Naive thymus-derived CD4-positive, alpha-beta T cell (primary cell): ENCODE results near the gene EIF4A3. TPM values are rescaled to one million over a fixed set of nuclear protein-coding genes. Genes with fewer than 3 reads are reported as not detected.

Experiments used
- microRNA-seq: library from miRNA; unstranded; fragments of <30 nt; microRNA quantifications from one replicate; pipeline ENCODE4 v1.2.0, GENCODE V29; 2022; ENCODE audit warnings: borderline microRNAs expressed
- polyA plus RNA-seq, 2 donors: library from polyadenylated mRNA; unstranded; fragments of 300-500 nt; fragmentation: Illumina TruSeq; gene quantifications; one replicate each; pipeline ENCODE4 v1.2.3, GENCODE V29; 2021
- total RNA-seq, 6 experiments: library from RNA in 5 of 6; stranded (reverse) in 5 of 6; gene quantifications; 1 replicate in 5 of 6; 2 replicates in 1 of 6; pipeline ENCODE4 v1.2.3 and lab custom pipeline; 2021 to 2026

EIF4A3 gene
- total and polyA plus RNA-seq, 7 experiments from 2014 or later, result 48.6 to 128 (median 75.9) TPM

Small RNA genes within 50 kb of the gene (microRNA-seq; reads per million reads assigned to microRNA genes)
- not detected for gene MIR1268B

Other genes starting within 250 kb of the EIF4A3 start
- 1 to 10 TPM in 4 of 5 experiments, under 1 TPM in 1; 0.95 to 2.5 (median 1.6) TPM for gene TBC1D16, start 111.3 kb downstream of the EIF4A3 start, total RNA-seq
- gene TBC1D16, start 111.3 kb downstream of the EIF4A3 start, polyA plus RNA-seq, result under 1 TPM; 0.44 to 0.85 TPM
- gene CCDC40, start 110.5 kb downstream of the EIF4A3 start, total RNA-seq, result 1 to 10 TPM in 2 of 5 experiments, under 1 TPM in 3; 0.43 to 3.0 (median 0.79) TPM
- not detected for gene CCDC40, start 110.5 kb downstream of the EIF4A3 start, polyA plus RNA-seq
- gene GAA, start 45.5 kb downstream of the EIF4A3 start, total RNA-seq, result 10 to 100 TPM; 18.5 to 67.8 (median 54.6) TPM
- gene GAA, start 45.5 kb downstream of the EIF4A3 start, polyA plus RNA-seq, result 10 to 100 TPM; 12.0 to 15.2 TPM
- gene CARD14, start 22.9 kb upstream of the EIF4A3 start, total RNA-seq, result under 1 TPM in 3 of 5 experiments, not detected in 2; 0.24 to 0.57 (median 0.30) TPM
- not detected for gene CARD14, start 22.9 kb upstream of the EIF4A3 start, polyA plus RNA-seq
- 100 to 1,000 TPM in 4 of 5 experiments, 10 to 100 TPM in 1; 32.8 to 181 (median 147) TPM for gene SGSH, start 73.2 kb upstream of the EIF4A3 start, total RNA-seq
- gene SGSH, start 73.2 kb upstream of the EIF4A3 start, polyA plus RNA-seq, result 10 to 100 TPM; 31.1 to 55.2 TPM
- 10 to 100 TPM in 4 of 5 experiments, 1 to 10 TPM in 1; 7.9 to 87.5 (median 67.5) TPM for gene SLC26A11, start 73.3 kb upstream of the EIF4A3 start, total RNA-seq
- gene SLC26A11, start 73.3 kb upstream of the EIF4A3 start, polyA plus RNA-seq, result 1 to 10 TPM; 3.7 to 7.3 TPM
- gene RNF213, start 113.7 kb upstream of the EIF4A3 start, total RNA-seq, result 100 to 1,000 TPM; 317 to 775 (median 426) TPM
- gene RNF213, start 113.7 kb upstream of the EIF4A3 start, polyA plus RNA-seq, result 10 to 100 TPM; 33.3 to 49.6 TPM